Vagina (tissue), 2 donors: ENCODE measurements around the gene RBM20. TPM values are rescaled to one million over a fixed set of nuclear protein-coding genes. Genes with fewer than 3 reads are reported as not detected.

Experiments used
- DNase-seq, 2 donors: peaks; one replicate each; pipeline ENCODE4 v3.0.0-alpha.2; 2017; ENCODE audit errors: extremely low spot score in 2 of 2
- H3K27ac ChIP-seq: fragments of 200-600 bp; sonication (generic); one replicate; pipeline ENCODE4 v1.5.1; 2019
- H3K27me3 ChIP-seq: fragments of 200-600 bp; sonication (generic); one replicate; pipeline ENCODE4 v1.5.1; 2019
- H3K36me3 ChIP-seq, 2 donors: fragments of 200-600 bp; sonication (generic); one replicate each; pipeline ENCODE4 v1.5.1; 2017 to 2019
- H3K4me1 ChIP-seq: fragments of 200-600 bp; sonication (generic); one replicate; pipeline ENCODE4 v1.5.1; 2019
- H3K4me3 ChIP-seq, 2 donors: fragments of 200-600 bp; sonication (generic); 1 replicate in 1 of 2; 2 replicates in 1 of 2; pipeline ENCODE4 v1.5.1; 2016 to 2019
- H3K9me3 ChIP-seq: fragments of 200-600 bp; sonication (generic); one replicate; pipeline ENCODE4 v1.5.1; 2019
- POLR2A ChIP-seq, 2 donors: fragments of 450-650 bp; IDR thresholded peaks; one replicate each; pipeline ENCODE4 v1.6.1; 2017; ENCODE audit warnings: antibody characterized with exemption in 2 of 2, mild to moderate bottlenecking in 2 of 2, moderate library complexity in 2 of 2
- POLR2AphosphoS5 ChIP-seq, 2 donors: sonication (generic); formaldehyde crosslinking; IDR thresholded peaks; one replicate each; pipeline ENCODE4 v1.9.0; 2017; ENCODE audit warnings: antibody characterized with exemption in 2 of 2, mild to moderate bottlenecking in 2 of 2, low read depth in 1 of 2; ENCODE audit not compliant: insufficient read depth in 1 of 2
- intact Hi-C: fragments of 100-400 bp; cut with DNase I; formaldehyde crosslinking; loops from one replicate; pipeline ENCODE4 v1.15.1; 2023
- total RNA-seq: library from RNA; depleted of rRNA; stranded (reverse); fragments of >200 nt; gene quantifications from one replicate; pipeline ENCODE4 v1.2.3, GENCODE V29; 2016
- TF ChIP-seq, protein P1 (sequence below), 3 experiments: fragments of 450-650 bp in 2 of 3; fragments of 200-600 bp in 1 of 3; sonication (generic) in 1 of 3; IDR thresholded peaks; one replicate each; pipeline ENCODE4 v1.5.1; 2017 to 2019; ENCODE audit warnings: antibody characterized with exemption in 3 of 3, mild to moderate bottlenecking in 2 of 3, moderate library complexity in 2 of 3

Gene RBM20
- total RNA-seq, 1 donor from 2014 or later: 5.2 TPM

DNA sequence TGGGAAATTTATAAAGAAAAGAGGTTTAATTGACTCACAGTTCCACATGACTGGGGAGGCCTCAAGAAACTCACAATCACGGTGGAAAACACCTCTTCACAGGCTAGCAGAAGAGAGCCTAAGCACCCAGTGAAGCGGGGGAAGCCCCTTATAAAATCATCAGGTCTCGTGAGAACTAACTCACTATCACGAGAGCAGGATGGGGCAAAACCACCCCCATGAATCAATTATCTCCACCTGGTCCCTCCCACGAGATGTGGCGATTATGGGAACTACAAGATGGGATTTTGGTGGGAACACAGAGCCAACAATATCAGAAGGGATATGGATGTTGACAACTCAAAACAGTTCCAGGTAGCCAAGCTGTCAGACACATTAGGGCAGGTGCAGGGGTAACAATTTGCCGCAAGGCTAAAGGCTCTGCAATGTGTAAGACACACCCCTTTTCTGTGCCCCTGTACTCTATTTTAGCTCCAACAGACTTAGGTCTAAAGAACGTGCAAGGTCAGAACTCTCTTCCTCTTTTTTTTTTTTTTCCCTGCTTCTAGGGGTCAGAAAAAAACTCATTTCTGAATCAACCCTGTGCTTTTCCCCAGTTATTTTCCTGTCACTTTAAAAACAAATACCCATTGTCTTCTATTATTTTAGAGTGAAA, 30.7 kb upstream of the RBM20 start:
- intact Hi-C loops: no loop called here
- DNase-seq: no peak
- no peaks in the 10 kb centered on the region for H3K9me3 ChIP-seq
- H3K4me3 ChIP-seq: no peak overlapping the region
- H3K27ac ChIP-seq: no peak overlapping the region
- no peaks in the 10 kb centered on the region for H3K36me3 ChIP-seq
- no peaks in the 10 kb centered on the region for H3K4me1 ChIP-seq
- no peaks in the 10 kb centered on the region for H3K27me3 ChIP-seq
- no peak for TF ChIP-seq POLR2AphosphoS5 (IDR thresholded peaks at IDR 0.05; ENCODE audit: insufficient read depth in 1 of 2, low read depth in 1 of 2)
- TF ChIP-seq, protein P1, sequence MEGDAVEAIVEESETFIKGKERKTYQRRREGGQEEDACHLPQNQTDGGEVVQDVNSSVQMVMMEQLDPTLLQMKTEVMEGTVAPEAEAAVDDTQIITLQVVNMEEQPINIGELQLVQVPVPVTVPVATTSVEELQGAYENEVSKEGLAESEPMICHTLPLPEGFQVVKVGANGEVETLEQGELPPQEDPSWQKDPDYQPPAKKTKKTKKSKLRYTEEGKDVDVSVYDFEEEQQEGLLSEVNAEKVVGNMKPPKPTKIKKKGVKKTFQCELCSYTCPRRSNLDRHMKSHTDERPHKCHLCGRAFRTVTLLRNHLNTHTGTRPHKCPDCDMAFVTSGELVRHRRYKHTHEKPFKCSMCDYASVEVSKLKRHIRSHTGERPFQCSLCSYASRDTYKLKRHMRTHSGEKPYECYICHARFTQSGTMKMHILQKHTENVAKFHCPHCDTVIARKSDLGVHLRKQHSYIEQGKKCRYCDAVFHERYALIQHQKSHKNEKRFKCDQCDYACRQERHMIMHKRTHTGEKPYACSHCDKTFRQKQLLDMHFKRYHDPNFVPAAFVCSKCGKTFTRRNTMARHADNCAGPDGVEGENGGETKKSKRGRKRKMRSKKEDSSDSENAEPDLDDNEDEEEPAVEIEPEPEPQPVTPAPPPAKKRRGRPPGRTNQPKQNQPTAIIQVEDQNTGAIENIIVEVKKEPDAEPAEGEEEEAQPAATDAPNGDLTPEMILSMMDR (IDR thresholded peaks at IDR 0.05): no peak
- no peak for TF ChIP-seq POLR2A (IDR thresholded peaks at IDR 0.05)

DNA sequence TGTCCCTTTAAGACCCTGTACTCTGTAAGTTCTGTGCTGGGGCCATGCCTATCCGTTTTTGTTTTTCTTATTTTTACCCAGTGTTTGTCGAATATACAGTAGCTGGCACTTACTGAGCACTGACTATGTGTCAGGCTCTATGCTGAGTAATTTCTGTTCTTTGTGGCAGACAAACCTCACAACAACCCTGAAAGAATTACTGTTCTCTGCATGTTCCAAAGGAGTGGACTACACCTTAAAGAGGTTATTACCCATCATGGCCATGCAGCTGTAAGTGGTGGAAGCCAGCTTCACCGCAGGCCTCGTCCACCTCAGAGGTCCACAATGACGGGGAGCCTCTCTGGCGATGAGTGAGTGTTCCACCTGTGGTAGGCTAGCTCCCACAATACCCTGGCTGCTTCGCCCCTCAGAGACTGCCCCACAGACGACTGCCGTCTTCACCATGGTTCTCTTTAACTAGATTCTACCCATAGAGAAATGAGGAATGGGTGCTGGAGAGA, 30.1 kb upstream of the RBM20 start:
- no peaks in the 10 kb centered on the region for H3K36me3 ChIP-seq
- H3K4me1 ChIP-seq: no peaks in the 10 kb centered on the region
- intact Hi-C loops: no loop called here
- H3K27ac ChIP-seq: no peak overlapping the region
- H3K9me3 ChIP-seq: no peaks in the 10 kb centered on the region
- H3K27me3 ChIP-seq: no peaks in the 10 kb centered on the region
- H3K4me3 ChIP-seq: no peak overlapping the region
- TF ChIP-seq, protein P1 (IDR thresholded peaks at IDR 0.05): no peak
- TF ChIP-seq POLR2A (IDR thresholded peaks at IDR 0.05) (no peak), POLR2AphosphoS5 (IDR thresholded peaks at IDR 0.05; ENCODE audit: insufficient read depth in 1 of 2, low read depth in 1 of 2) (no peak)
- no peak for DNase-seq

DNA sequence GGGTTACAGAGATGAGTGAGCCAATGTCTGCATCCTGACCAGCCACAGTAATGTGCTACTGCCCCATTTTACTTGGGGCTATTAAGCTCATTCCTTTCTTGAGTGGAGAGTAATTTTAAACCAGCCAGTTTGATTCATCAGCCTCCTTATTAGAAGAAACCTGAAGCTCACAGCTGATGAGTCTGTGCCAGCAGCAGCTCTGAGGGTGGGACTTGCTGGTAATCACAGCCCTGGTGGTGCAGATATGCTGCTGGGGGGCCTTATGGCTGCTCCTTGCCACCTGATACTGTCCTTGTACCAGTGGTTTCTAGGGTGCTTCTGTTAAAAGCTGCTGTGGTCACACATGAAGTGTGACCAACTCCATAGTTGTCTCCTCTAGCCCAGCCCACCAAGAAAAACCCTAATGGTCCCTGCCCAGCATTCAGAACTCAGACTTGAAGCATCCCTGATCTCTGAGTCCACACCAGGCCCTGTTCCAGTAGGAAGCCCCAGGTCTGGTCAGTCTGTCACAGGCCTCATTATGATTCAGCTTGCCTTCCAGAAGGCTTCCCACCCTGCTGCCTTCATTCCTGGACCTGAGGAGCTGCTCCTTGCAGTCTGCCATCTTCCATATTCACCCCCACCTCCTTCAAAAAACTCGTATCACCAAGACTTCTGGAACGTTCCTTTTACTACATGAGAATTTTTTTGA, 28.9 kb upstream of the RBM20 start:
- TF ChIP-seq POLR2A (IDR thresholded peaks at IDR 0.05) (no peak), POLR2AphosphoS5 (IDR thresholded peaks at IDR 0.05; ENCODE audit: insufficient read depth in 1 of 2, low read depth in 1 of 2) (no peak)
- TF ChIP-seq, protein P1 (IDR thresholded peaks at IDR 0.05): no peak
- Histone ChIP-seq H3K4me1 (no peaks in the 10 kb centered on the region), H3K27ac (no peak overlapping the region), H3K4me3 (no peak overlapping the region), H3K27me3 (no peaks in the 10 kb centered on the region), H3K36me3 (no peaks in the 10 kb centered on the region), H3K9me3 (no peaks in the 10 kb centered on the region)
- no peak for DNase-seq
- intact Hi-C loops: no loop called here

DNA sequence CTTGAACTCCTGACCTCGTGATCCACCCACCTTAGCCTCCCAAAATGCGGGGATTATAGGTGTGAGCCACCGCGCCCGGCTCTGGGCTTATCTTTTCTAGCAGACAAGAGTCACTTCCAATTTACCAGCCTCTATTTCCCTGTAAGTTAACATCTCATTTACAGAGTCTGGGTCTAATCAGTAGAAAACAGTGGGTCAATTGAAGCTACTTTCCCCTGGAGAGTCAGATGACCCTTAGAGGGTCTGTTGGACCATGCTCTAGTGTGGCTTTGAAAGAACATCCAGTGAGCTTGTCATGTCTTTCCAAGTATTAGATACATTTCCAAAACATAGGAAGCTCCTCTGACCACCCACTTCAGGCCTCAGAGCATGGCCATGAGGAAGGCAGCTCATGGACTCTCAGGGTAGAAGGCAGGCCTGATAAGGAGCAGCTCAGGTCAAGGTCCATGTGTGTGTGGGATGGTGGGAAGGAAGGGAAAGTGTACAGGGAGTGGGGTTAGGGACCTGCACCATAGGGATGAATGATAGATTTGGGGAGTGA, 27.6 kb upstream of the RBM20 start:
- DNase-seq: no peak
- intact Hi-C loops: no loop called here
- Histone ChIP-seq H3K36me3 (no peaks in the 10 kb centered on the region), H3K27me3 (no peaks in the 10 kb centered on the region), H3K9me3 (no peaks in the 10 kb centered on the region), H3K4me1 (no peaks in the 10 kb centered on the region), H3K27ac (no peak overlapping the region), H3K4me3 (no peak overlapping the region)
- TF ChIP-seq POLR2AphosphoS5 (IDR thresholded peaks at IDR 0.05; ENCODE audit: insufficient read depth in 1 of 2, low read depth in 1 of 2) (no peak), POLR2A (IDR thresholded peaks at IDR 0.05) (no peak)
- TF ChIP-seq, protein P1 (IDR thresholded peaks at IDR 0.05): no peak
